ENCODE measurements around the gene WWTR1.

Gene WWTR1

GRCh38 chr3:149566292-149566975 is 91.4 kb downstream of the WWTR1 start:
- TF ChIP-seq GATA2 (IDR thresholded peaks at IDR 0.05; ENCODE audit: low read depth, low read length) (no peak), GATA3 (IDR thresholded peaks at IDR 0.05; ENCODE audit: low read depth, low read length) (no peak)

GRCh38 chr3:149564079-149564478 is 93.7 kb downstream of the WWTR1 start:
- no peak for TF ChIP-seq GATA3 (IDR thresholded peaks at IDR 0.05; ENCODE audit: low read depth, low read length)
- no peak for TF ChIP-seq GATA2 (IDR thresholded peaks at IDR 0.05; ENCODE audit: low read depth, low read length)

GRCh38 chr3:149563114-149563513 is 94.7 kb downstream of the WWTR1 start:
- no peak for TF ChIP-seq GATA3 (IDR thresholded peaks at IDR 0.05; ENCODE audit: low read depth, low read length)
- TF ChIP-seq GATA2 (IDR thresholded peaks at IDR 0.05; ENCODE audit: low read depth, low read length) = no peak

GRCh38 chr3:149560617-149561016 is 97.2 kb downstream of the WWTR1 start:
- TF ChIP-seq GATA2 (IDR thresholded peaks at IDR 0.05; ENCODE audit: low read depth, low read length) (no peak), GATA3 (IDR thresholded peaks at IDR 0.05; ENCODE audit: low read depth, low read length) (no peak)

GRCh38 chr3:149560001-149560400 is 97.8 kb downstream of the WWTR1 start:
- TF ChIP-seq GATA3 (IDR thresholded peaks at IDR 0.05; ENCODE audit: low read depth, low read length) = no peak
- no peak for TF ChIP-seq GATA2 (IDR thresholded peaks at IDR 0.05; ENCODE audit: low read depth, low read length)

GRCh38 chr3:149559525-149559924 is 98.3 kb downstream of the WWTR1 start:
- no peak for TF ChIP-seq GATA2 (IDR thresholded peaks at IDR 0.05; ENCODE audit: low read depth, low read length)
- no peak for TF ChIP-seq GATA3 (IDR thresholded peaks at IDR 0.05; ENCODE audit: low read depth, low read length)

- peak; percentile 42; the same call in 1 of the 2 replicates for TF ChIP-seq GATA2 (IDR thresholded peaks at IDR 0.05; ENCODE audit: low read depth, low read length)
- no peak for TF ChIP-seq GATA3 (IDR thresholded peaks at IDR 0.05; ENCODE audit: low read depth, low read length)
Observed at GRCh38 chr3:149555927-149556326, 101.9 kb downstream of the WWTR1 start.

- TF ChIP-seq GATA3 (IDR thresholded peaks at IDR 0.05; ENCODE audit: low read depth, low read length) (no peak), GATA2 (IDR thresholded peaks at IDR 0.05; ENCODE audit: low read depth, low read length) (no peak)
Observed at GRCh38 chr3:149554826-149555225, 103.0 kb downstream of the WWTR1 start.

GRCh38 chr3:149553781-149554451 is 103.9 kb downstream of the WWTR1 start:
- TF ChIP-seq GATA3 (IDR thresholded peaks at IDR 0.05; ENCODE audit: low read depth, low read length) (no peak), GATA2 (IDR thresholded peaks at IDR 0.05; ENCODE audit: low read depth, low read length) (no peak)

- no peak for TF ChIP-seq GATA3 (IDR thresholded peaks at IDR 0.05; ENCODE audit: low read depth, low read length)
- no peak for TF ChIP-seq GATA2 (IDR thresholded peaks at IDR 0.05; ENCODE audit: low read depth, low read length)
Observed at GRCh38 chr3:149552700-149553099, 105.1 kb downstream of the WWTR1 start.

- TF ChIP-seq GATA2 (IDR thresholded peaks at IDR 0.05; ENCODE audit: low read depth, low read length) = no peak
- no peak for TF ChIP-seq GATA3 (IDR thresholded peaks at IDR 0.05; ENCODE audit: low read depth, low read length)
Observed at GRCh38 chr3:149551500-149551899, 106.3 kb downstream of the WWTR1 start.

GRCh38 chr3:149548669-149549065 is 109.2 kb downstream of the WWTR1 start:
- TF ChIP-seq GATA2 (IDR thresholded peaks at IDR 0.05; ENCODE audit: low read depth, low read length) (no peak), GATA3 (IDR thresholded peaks at IDR 0.05; ENCODE audit: low read depth, low read length) (no peak)

- TF ChIP-seq GATA2 (IDR thresholded peaks at IDR 0.05; ENCODE audit: low read depth, low read length) (no peak), GATA3 (IDR thresholded peaks at IDR 0.05; ENCODE audit: low read depth, low read length) (no peak)
Observed at GRCh38 chr3:149547954-149548668, 109.7 kb downstream of the WWTR1 start.

GRCh38 chr3:149547413-149547812 is 110.4 kb downstream of the WWTR1 start:
- TF ChIP-seq GATA2 (IDR thresholded peaks at IDR 0.05; ENCODE audit: low read depth, low read length) = no peak
- TF ChIP-seq GATA3 (IDR thresholded peaks at IDR 0.05; ENCODE audit: low read depth, low read length) = no peak
